SK-N-DZ (cell line): ENCODE data around the gene ZNF512B.

ENCODE experiments used
- DNase-seq: peaks from one replicate; pipeline ENCODE4 v3.0.0-alpha.2; 2015; ENCODE audit warnings: low spot score

The ZNF512B gene

GRCh38 chr20:63947638-63948456, 21.9 kb downstream of the ZNF512B start:
- DNase-seq = no peak

DNA sequence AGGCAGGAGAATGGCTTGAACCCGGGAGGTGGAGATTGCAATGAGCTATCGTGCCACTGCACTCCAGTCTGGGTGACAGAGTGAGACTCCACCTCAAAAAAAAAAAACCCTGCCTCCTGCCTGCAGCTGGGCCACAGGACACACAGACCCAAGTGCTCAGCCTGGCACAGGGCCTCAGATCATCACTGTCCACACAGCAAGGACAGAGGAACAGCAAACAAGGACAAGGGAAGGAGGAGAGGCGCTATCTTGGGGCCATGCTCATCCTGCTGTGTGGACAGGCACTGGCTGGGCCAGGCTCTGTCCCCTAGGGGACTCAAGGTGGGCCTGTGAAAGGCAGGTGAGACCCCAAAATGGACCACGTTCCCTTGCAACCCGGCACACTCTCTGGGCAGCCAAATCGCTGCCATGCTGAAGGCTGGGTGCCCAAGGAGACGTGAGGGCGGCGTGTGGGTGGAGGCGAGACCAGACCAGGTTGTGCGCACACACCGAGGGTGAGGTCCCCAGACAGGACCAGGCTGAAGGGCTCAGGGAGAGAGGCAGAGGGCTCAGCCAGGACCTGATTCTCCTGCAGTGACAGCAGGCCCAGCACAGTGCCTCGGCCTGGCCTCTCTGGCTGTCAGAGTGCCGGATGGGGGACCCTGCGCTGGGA, 22.6 kb downstream of the ZNF512B start:
- no peak for DNase-seq

- no peak for DNase-seq
Observed at GRCh38 chr20:63945921-63946920, 23.5 kb downstream of the ZNF512B start.

DNA sequence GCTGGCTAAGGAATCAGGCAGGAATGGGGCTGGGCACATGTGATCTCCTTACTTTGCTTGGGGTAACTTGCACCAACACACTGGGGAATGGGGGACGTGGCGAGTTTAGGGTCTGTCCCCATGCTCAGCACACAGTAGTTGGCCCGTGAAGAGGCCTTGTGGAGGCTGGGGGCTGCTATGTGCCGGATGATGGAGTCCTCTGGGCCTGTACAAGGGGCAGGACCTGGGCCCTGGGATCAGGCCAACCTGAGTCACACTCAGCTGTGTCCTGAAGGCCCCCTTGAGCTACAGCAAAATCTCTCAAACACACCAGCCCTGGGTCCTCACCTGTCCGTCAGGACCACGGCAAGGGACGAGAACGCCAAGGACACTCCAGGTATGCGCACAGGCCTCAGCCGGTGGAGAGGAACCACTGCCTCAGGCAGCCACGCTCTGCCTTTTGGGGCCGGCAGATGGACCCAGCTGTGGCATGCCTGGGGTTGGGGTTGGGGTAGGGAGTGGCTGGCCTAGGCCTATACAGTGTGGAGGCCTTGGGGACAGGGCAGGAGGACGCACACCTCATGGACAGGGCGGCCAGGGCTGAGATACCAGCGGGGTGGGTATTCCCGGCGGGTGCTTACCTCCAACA, 24.6 kb downstream of the ZNF512B start:
- no peak for DNase-seq

DNA sequence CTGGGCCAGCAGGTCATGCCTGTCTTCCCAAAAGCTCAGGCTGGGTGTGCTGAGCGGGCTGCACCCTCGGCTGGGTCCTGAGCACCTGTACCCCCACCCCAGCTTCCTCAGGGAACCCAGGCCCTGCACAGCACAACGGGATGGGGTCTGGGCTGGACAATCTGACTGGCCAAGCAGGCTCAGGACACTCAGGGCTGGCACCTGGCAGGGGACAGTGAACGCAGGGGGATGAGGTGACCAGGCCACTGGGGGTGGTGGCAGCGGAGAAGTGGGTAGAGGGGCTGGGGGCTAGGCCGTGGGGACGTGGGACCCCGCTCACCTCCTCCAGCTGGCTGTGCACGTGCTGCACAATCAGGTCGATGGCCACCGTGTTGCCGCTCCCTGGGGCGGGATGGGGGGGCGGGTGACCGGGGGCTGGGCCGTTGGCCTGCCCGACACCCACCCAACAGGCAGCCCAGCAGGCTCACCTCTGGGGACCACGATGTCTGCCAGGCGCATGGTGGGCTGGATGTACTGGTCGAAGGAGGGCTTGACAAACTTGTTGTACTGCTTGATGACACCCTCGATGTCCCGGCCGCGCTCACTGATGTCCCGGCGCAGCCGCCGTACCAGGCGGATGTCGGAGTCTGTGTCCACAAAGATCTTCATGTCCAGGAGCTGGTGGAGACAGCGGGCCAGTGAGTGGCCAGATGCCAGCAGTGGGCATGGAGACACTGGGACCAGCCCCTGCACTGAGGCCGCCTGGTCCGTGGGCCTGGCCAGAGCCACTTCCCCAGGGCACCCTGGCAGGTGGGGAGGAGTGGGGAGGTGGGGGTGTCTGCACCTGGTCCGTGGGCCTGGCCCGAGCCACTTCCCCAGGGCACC, 25.4 kb downstream of the ZNF512B start:
- no peak for DNase-seq

GRCh38 chr20:63943808-63944077, 26.0 kb downstream of the ZNF512B start:
- DNase-seq = no peak

GRCh38 chr20:63942969-63943807, 26.5 kb downstream of the ZNF512B start:
- DNase-seq = no peak

DNA sequence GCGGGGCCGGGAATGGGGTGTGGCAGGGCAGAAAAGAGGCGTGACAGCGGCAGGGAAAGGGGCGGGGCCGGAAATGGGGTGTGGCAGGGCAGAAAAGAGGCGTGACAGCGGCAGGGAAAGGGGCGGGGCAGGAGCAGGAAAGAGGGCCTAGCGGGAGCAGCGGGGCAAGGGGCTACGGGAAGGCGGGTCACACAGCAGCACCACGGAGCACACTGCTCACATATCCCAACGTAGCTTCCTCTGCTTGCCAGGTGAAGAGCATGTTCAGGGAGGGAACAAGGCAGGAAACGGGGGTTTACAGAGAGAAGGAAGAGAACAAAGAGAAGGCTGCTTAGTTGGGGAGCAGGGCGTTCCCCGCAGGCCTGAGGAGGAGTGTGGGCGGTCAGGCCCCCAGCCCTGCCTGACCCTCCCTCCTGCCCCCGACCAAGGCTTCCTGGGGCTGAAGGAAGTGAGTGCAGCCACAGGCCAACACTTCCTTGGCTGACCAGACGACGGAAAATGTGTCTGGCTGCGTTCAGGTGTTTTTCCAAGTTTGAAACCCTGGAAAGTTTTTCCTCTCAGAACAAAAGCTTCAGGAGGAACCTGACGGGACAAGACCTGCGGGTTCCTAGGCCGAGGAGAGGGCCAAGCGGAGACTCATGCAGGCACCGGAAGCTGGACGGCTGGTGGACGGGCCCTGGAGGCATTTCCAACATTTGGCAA, 27.3 kb downstream of the ZNF512B start:
- no peak for DNase-seq

- no peak for DNase-seq
Observed at GRCh38 chr20:63941282-63942081, 28.2 kb downstream of the ZNF512B start.

- DNase-seq = no peak
Observed at GRCh38 chr20:63940472-63941266, 29.1 kb downstream of the ZNF512B start.

GRCh38 chr20:63940071-63940471, 29.7 kb downstream of the ZNF512B start:
- no peak for DNase-seq

DNA sequence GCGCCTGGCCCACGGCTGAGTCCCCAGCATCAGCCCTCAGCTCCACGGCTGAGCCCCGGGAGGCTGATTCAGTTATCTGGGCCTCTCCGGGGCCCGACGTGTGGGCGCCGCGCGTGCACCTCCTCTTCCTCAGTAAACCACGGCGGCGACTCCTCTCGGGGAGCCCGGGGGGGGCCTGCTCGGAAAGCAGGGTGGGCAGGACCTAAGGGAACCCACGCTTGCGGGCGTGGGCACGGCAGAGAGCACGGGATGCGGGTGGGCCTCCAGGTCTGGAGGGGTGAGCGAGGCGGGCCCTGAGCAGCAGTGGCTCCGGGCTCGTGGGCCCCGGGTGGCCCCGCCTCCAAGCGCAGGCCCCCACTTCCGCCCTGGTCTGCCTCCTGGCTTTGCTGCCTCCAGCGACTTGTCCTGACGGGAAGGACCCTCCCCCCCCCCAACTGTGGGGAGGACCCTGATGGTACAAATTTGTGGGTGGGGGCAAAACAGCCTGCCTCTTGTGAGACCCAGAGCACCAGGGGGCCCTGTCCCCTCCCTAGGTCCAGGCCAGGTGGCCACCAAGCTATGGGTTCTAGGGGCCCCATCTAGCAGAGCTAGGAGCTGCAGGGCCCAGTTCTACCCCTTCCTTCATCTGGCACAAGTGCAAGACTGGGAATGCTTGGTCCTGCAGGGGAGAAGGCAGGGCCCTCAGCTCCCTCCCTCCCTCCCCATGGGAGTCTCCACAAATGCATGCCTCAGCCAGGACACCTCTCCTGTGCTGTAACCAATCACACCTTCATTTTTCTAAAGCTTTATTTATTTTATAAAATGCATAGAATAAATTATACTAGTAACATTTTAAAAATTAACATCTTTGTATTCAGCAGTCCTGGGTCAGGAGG, 30.4 kb downstream of the ZNF512B start:
- no peak for DNase-seq

DNA sequence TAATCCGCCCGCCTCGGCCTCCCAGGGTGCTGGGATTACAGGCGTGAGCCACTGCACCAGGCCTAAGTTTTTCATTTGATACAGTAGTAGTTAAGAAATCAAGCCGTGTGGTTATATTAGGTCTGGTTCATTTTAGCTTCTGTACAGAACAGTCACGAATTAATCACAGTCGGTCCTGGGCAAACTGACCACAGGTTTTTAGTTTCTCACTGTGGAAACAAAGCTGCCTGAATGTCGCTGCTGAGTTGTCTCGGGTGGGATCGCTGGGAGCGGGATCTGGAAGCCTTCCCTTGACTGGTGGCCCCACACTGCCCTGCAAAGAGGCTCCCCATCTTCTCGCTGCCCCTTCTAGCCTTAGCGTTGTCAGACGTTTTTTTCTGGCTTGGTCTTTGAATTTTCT, 32.1 kb downstream of the ZNF512B start:
- DNase-seq = no peak

DNA sequence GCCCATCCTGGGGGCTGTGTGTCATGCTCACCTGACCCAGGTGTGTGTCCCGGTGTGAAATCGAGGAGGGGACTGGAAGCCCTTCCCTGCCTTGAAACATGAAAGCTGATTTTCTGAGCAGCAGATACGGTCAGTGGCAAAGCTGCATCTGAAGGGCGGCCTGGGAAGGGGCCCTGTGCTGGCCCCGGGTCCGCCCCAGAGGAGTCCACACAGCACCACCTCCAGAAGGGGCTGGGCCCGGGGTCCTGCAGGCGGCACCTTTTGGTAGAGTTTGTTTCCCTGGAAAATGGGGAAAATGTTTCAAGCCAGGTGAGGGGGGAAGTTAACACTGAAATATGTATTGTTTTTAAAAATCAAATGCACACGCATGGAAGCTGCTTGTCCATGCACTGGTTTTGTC, 34.3 kb downstream of the ZNF512B start:
- DNase-seq = no peak

DNA sequence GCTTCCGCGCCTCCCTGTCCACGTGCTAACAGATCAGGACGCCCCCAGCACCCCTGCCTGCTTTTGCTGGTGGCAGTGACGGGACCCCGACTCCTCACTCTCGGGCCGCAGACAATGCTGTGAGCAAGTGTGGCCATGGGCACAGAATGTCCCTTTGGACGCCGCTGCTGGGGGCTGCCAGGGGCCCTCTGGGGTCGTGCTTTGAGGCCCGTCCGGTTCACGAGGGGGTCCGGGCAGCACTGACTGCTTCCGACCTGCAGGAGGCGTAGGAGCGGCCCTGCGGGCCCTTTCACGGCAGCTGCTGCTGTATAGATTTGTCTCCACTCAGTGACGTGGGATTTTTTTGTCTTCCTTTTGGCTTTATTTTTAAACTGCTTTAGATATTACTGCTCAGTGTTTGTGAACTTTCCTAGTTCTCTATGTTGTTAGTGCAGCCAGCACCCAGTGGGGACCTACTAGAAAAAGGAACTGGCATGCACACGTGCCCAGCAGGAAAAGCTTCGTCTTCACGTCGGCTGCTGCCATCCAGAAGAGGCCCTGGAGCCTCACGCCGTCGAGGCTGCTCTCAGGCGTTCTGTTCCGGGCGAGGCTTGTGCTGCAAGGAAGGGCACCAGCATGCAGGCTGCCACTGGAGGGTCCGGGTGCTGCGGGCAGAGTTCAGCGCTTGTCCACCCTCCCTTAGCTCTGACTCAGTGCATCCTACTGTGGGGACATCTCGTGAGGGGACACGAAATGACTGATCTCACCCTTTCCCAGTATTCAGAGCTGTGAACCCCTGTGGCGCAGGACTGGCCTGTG, 35.3 kb downstream of the ZNF512B start:
- no peak for DNase-seq

DNA sequence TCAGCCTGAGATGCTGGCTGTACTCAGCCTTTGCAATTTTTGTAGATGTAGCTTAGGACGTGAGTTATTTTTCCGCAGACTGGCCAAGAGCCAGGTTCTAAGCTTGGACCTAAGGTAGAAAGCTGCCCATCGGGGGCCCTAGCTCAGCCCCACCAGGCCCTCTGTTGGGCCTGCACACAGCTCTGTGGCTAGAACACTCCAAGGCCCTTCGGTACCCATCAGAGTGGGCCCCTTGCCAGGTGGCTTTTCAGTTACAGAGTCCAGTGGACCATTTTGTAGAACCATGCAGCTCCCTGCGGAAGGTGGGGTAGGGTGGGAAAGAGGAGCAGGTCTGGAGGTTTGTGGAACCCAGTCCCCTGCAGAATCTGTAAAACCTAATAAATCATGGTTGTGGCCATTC, 36.1 kb downstream of the ZNF512B start:
- DNase-seq = no peak
